GM10847 (cell line): ENCODE measurements around the gene SLC27A3.
A peak's percentile ranks its signal among the peaks of the same experiment; 100 is the strongest.

Source experiments
- POLR2A ChIP-seq: IDR thresholded peaks from 2 replicates; pipeline ENCODE4 v1.6.1; 2011; ENCODE audit not compliant: insufficient read length; ENCODE audit errors: extremely low read depth

Gene SLC27A3, protein sequence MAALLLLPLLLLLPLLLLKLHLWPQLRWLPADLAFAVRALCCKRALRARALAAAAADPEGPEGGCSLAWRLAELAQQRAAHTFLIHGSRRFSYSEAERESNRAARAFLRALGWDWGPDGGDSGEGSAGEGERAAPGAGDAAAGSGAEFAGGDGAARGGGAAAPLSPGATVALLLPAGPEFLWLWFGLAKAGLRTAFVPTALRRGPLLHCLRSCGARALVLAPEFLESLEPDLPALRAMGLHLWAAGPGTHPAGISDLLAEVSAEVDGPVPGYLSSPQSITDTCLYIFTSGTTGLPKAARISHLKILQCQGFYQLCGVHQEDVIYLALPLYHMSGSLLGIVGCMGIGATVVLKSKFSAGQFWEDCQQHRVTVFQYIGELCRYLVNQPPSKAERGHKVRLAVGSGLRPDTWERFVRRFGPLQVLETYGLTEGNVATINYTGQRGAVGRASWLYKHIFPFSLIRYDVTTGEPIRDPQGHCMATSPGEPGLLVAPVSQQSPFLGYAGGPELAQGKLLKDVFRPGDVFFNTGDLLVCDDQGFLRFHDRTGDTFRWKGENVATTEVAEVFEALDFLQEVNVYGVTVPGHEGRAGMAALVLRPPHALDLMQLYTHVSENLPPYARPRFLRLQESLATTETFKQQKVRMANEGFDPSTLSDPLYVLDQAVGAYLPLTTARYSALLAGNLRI

DNA sequence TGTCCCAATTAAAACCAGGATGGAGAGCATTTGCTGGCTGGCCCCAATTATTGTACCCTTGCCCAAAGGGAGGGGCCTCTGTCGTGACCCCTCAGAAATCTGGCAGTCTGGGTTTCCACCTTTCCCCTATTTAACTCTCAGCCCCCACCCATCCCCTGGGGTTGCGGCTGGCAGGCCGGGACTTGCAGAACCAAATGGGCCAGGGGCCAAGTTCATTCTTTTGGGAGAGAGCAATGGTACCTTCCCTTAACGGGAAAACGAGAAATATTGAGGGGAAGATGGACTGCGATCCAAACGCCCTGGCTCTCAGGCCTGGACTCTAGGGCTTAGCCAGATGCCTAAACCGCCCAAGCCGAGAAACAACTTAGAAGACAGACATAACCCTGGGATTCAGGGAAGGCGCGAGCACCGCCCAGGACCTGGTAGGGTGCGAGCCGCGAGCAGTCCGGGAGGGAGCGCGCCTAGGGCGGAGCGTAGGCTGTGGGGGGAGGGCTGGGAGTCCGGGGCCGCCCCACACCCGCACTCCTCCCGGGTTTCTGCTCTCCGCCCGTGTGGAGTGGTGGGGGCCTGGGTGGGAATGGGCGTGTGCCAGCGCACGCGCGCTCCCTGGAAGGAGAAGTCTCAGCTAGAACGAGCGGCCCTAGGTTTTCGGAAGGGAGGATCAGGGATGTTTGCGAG is at the start of gene SLC27A3:
SLC27A3 (plus strand) TSS at position 628 of the 678 bp plus-strand sequence. CDS start 91 bp downstream, outside the sequence.
- TF ChIP-seq POLR2A: no peak

DNA sequence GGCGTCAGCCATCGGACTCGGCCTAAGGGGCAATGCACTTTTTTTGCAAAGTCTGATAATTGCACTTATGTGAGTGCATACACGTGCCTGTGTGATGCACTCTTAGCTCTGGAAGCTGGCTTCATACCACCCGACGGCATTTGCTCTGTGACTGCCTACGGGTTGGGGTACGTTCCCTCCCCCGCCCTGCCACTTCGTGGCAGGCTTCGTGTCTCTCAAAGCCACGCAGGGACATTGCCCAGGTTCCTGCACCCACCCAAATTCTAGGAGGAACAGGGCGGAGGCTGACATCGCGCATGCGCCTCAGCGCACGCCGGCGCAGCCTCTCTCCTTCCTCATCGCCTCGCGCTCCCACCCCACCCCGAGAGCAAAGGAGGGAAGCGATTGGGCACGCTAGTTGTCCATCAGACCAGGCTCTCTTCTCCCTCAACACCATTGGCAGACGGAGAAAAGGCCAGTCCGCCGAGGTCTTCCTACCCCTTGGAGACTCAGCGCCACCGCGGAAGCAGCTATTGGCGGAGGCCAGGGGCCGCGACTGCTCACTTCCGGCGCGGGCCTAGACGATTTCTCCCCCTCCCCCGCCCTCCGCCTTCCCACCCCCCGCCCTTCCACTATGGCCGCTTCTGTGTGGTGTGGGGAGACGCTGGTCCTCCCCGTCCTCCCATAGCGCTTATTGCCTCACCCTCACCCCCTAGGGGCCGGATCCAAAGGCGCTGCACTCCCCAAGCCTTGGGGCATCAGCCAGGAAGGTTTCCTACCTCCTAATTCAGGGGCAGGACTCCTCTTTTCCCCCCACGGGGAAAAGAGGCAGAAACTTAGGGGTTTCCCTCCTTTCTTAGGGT is 47.5 kb upstream of the SLC27A3 start, which contains the start of gene INTS3:
INTS3 (plus strand) TSS at position 588 of the 842 bp plus-strand sequence. CDS start 585 bp downstream, outside the sequence.
- peak; percentile 67 for TF ChIP-seq POLR2A

DNA sequence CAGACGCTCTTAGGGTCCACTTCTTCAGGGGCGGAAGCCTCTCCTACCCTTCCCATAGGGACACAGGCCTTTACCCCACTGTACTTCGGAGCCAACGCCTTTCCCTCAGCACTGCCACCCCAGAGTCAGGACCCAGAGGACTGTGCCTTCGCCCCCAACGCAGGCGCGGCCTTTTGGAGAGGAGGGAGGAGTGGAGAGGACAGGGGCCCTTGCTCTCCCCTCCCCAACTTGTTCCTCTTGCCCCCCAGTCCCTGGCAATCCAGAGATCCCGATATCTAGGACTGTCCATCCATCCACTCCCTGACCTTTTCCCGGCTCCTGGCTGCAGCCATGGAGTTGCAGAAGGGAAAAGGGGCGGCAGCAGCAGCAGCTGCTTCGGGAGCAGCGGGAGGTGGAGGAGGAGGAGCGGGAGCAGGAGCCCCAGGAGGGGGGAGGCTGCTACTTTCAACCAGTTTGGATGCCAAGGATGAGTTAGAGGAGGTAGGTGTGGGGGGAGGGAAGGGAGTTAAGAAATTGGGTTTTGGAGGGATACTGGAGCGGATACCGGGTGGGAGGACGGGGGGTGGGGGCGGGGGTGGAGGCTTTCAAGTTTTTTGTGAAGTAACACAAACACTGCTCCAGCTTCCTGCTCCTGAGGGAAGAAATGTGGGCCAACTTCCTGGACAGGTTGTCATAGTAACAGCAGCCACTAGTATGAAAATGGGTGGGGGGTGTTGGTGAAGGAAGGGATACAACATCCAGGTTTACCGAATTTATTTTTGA is 46.7 kb upstream of the SLC27A3 start:
- TF ChIP-seq POLR2A: no peak

DNA sequence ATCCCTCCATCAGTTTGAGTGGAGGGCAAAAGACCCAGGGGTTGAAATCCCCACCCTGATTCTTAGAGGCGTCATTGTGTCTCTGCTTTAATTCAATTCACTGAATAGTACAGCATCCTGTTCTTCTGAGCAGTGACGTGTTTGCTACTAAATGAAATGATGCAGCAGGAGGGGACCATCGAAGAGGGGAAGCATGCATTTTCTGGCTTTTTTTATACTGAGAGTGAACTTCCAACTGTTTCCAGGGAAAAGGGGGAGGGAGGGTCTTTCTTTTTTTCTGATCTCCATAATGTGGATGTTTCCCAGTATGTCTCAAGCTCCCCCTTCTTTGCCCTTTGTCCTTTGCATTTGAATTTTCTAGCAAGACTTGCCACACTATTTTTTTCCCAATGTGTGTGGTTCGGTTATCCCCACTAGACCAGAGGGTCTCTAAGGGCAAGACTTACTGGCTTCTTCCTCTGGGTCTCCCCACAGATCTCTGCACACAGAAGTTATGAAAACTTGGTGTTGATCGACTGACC is 44.7 kb upstream of the SLC27A3 start:
- no peak for TF ChIP-seq POLR2A

DNA sequence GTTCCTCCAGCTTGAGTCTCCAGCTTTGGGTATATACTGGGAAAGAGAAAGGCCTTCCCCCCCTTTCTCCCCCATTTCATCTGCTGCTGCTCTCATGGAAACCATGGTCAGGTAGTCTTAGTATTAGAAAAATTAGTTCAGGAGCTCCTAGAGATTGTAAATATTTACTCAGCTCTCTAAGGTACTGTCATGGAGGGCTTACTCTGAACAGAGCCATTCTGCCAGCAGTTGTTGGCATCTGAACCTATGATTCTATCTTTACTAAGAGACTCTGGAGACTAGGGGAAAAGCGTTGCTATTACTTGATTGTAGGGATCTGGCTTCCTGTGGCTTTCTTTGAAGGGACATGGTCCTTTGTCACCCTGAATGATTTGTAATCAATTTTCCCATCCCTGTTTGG is 41.2 kb upstream of the SLC27A3 start:
- no peak for TF ChIP-seq POLR2A

DNA sequence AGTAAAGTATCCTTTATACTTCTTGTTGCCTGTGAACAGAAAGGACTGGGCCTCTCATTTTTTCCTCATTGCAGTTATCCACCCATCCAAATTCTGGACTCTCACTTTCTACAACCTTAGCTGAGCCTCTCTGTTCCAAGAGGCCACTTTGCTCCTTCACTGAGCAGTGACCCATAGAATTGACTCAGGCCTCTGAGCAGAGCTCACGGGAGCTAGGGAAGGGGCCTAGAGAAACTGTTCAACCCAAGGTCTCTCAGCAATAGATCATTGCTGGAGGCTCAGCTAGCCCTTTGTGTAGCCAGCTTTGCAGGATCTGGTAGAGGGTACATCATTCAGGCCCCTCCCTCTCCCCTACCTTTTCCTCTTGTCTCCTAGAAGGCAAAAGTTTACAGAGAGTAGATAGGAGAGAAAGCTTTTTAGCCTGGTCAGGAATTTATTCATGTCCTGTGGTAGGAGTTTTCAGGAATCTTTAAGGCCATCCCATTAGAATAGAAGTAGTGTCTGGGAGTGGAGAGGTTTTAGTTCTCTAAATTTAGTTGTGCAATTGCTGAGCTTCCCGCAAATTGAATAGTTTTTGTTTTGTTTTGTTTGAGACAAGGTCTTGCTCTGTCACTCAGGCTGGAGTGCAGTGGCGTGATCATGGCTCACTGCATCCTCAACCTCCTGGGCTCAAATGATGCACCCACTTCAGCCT is 40.7 kb upstream of the SLC27A3 start:
- no peak for TF ChIP-seq POLR2A

DNA sequence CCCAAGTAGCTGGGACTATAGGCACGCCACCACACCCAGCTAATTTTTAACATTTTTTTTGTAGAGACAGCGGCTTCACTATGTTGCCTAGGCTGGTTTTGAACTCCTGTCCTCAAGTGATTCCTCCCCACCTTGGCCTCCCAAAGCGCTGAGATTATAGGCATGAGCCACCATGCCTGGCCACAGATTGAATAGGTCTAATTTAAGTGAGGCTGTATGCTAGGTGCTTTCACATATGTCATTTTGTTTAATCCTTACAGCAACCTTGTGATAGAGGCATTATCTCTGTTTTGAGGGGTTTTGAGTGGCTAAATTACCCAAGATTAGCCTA is 40.2 kb upstream of the SLC27A3 start:
- TF ChIP-seq POLR2A: no peak

DNA sequence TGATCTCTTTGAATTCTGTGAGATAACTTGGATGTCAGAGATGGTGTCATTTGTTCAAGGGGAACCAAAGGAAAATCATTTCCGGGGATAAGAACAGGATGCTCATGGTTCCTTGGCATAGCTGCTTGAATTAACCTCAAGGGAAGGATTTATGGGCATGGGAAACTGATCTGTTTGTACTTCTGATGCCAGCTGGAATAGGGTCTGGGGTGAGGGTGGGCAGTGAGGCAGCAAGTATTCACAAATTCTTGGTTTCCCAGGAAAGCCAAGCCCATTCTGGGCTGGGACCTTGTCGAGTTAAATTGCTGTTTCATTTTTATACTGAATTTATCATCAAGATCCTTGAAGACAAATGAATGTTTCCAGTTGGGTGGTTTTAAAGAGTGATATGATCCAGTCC is 33.2 kb upstream of the SLC27A3 start:
- TF ChIP-seq POLR2A: no peak

DNA sequence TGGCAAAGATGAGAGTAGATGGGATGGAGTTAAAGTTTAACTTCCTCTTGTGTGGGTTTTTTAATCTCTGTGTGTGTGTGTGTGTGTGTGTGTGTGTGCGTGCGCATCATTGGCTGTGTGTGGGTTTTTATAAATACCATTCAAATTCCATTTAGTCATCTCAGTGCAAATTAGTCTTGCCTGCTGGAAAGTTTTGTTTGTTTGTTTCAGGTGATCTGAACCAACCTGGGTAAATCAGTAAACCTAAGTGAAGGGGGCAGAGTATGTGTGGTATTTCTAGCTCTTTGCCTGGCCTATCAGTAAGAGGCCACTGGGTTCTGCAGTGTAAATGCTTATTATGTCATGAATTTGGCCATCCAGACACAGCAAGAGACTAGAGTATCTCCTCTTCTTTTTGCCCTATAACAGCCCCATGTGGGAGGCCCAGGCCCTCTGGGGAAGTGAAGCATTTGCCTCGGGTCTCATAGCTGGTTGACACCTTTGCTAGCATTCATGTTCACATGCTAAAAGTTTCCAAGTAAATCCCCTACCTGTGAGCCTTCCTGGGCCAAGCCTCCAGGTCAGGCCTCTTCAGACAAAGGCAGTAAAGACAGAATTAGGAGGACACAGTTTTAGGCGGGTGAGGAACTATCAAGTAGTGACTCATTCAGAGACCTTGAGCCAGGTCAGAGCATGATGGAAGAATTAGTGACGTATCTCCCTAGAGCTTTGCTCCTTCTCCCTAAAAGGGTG is 32.6 kb upstream of the SLC27A3 start:
- TF ChIP-seq POLR2A: no peak

DNA sequence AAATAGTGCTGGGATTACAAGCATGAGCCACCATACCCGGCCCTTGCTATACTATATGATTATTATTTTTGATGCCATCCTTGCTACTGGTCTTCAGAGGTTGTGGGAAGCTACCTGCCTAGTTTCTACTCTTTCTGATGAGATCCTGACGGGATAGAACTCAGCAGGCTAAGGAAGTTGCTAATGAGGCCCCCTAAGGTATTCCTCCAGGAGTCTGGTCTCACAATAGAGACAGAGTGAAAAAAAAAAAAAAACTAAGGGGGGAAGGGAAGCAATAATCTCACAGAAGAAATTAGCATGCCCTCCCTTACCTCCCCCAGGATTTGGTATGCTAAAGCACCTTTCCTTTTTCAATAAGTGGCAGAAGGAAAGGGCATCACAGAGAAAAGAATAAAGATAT is 29.8 kb upstream of the SLC27A3 start:
- no peak for TF ChIP-seq POLR2A

DNA sequence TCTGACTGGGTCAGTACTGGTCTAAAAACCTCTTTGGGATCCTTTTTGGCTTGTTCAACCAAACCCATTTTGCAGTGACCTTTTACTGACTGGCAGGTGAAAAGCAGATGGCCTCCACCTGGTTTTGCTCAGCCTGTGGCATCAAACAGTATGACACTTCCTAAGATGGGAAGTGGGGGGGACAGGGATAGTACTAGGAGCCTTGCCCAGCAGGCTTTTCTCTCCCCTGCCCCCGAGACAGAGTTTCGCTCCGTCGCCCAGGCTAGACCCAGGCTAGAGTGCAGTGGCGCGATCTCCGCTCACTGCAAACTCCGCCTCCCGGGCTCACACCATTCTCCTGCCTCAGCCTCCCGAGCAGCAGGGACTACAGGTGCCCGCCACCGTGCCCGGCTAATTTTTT is 29.0 kb upstream of the SLC27A3 start:
- no peak for TF ChIP-seq POLR2A

DNA sequence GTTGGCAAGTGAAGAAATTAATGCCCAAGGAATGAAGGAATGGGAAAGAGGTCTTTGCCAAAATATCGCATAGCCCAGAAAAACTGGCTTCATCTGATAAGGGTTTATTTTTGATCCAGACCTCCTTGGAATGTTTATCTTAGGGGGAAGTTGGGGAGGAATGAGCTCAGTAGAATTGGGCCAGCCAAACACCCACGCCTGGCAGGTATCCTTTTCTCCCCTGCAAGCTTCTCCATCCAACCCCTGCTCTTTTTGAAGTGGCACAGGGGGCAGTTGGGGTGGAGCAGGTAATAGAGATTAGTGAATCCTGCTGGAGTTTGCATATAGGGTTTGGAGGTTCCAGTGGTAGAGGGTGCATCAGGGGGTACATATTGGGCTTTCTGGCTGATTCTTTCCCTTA is 26.3 kb upstream of the SLC27A3 start:
- TF ChIP-seq POLR2A: no peak

DNA sequence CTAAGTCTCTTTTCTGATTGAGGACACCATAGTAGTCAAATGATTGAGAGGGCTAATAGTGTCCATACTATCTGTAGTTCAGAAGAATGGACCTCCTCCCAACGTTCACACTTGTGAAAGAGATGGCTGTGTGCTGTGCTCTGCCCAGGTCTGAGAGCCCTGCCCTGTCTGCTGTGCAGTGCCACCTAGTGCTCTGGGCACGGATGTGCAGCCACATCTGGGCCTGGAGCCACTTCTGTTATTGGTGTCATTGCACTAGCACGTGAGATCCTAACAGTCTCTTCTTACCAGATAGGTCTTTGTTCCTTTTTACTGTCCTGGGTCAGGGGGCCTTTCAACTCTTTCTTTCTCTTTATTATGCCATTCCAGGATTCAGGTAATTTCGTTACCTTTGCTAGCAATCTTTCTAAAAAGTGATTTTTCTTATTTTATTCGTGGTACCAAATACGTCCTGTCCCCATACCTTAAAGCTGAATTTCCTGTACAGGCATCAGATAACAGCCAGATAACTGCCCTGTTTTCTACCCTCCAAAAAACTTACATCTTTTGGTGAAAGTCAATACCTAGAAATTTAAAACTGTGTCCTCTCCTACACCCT is 25.7 kb upstream of the SLC27A3 start:
- no peak for TF ChIP-seq POLR2A
